Esophagus squamous epithelium (tissue), 4 donors: ENCODE results near the gene ASCL2.

Source experiments
- CTCF ChIP-seq, 6 experiments: fragments of 450-650 bp in 4 of 6; fragments of 200-600 bp in 2 of 6; sonication (generic) in 2 of 6; IDR thresholded peaks; one replicate each; pipeline ENCODE4 v1.5.1; 2016 to 2019; ENCODE audit warnings: antibody characterized with exemption in 6 of 6, mild to moderate bottlenecking in 4 of 6, moderate library complexity in 4 of 6
- POLR2A ChIP-seq, 4 donors: fragments of 450-650 bp; IDR thresholded peaks; one replicate each; pipeline ENCODE4 v1.6.1; 2017; ENCODE audit warnings: antibody characterized with exemption in 4 of 4, mild to moderate bottlenecking in 4 of 4, moderate library complexity in 3 of 4

- no peak for TF ChIP-seq CTCF (IDR thresholded peaks at IDR 0.05)
- TF ChIP-seq POLR2A (IDR thresholded peaks at IDR 0.05) = no peak
Observed at GRCh38 chr11:2318707-2319106, 48.3 kb upstream of the ASCL2 start.
